Right atrium auricular region (tissue), 2 donors: ENCODE data around the gene KCNAB1. TPM values are rescaled to one million over a fixed set of nuclear protein-coding genes. Genes with fewer than 3 reads are reported as not detected.

Experiments used
- DNase-seq: peaks from one replicate; pipeline ENCODE4 v3.0.0-alpha.2; 2019; ENCODE audit warnings: low spot score
- H3K27ac ChIP-seq, 2 donors: fragments of 200-600 bp; sonication (generic); 1 replicate in 1 of 2; 2 replicates in 1 of 2; pipeline ENCODE4 v1.5.1; 2016 to 2019
- H3K27me3 ChIP-seq, 2 donors: fragments of 200-600 bp; sonication (generic); one replicate each; pipeline versions ENCODE4 v1.5.1 to v1.6.0; 2017 to 2019
- H3K36me3 ChIP-seq: fragments of 200-600 bp; sonication (generic); one replicate; pipeline ENCODE4 v1.5.1; 2016
- H3K4me1 ChIP-seq, 2 donors: fragments of 200-600 bp; sonication (generic); one replicate each; pipeline versions ENCODE4 v1.5.1 to v1.6.0; 2017 to 2019
- H3K4me3 ChIP-seq, 2 donors: fragments of 200-600 bp; sonication (generic); 1 replicate in 1 of 2; 2 replicates in 1 of 2; pipeline ENCODE4 v1.5.1; 2017 to 2019; ENCODE audit warnings: mild to moderate bottlenecking in 1 of 2, moderate library complexity in 1 of 2
- H3K9me3 ChIP-seq, 2 donors: fragments of 200-600 bp; sonication (generic); one replicate each; pipeline ENCODE4 v1.5.1; 2019
- CTCF ChIP-seq, 2 donors: fragments of 200-600 bp; sonication (generic); IDR thresholded peaks; one replicate each; pipeline ENCODE4 v1.5.1; 2019; ENCODE audit warnings: antibody characterized with exemption in 2 of 2
- total RNA-seq, 2 donors: library from RNA; depleted of rRNA; stranded (reverse); fragments of >200 nt; gene quantifications; one replicate each; pipeline ENCODE4 v1.1.0, GENCODE V29; 2016

KCNAB1 gene
- total RNA-seq, 2 donors from 2014 or later = 2.0 to 3.2 TPM

GRCh38 chr3:156201411-156202405 lies 81.3 kb downstream of the KCNAB1 start:
- Histone ChIP-seq H3K9me3 (no peaks in the 10 kb centered on the region), H3K4me1 (no peaks in the 10 kb centered on the region), H3K4me3 (no peak overlapping the region), H3K36me3 (no peaks in the 10 kb centered on the region), H3K27me3 (no peaks in the 10 kb centered on the region), H3K27ac (no peak overlapping the region)
- TF ChIP-seq CTCF (IDR thresholded peaks at IDR 0.05) = no peak
- DNase-seq = no peak

- peaks cover 0 to 22% of the 10 kb centered on the region in 2 donors for H3K4me1 ChIP-seq
- no peak for TF ChIP-seq CTCF (IDR thresholded peaks at IDR 0.05)
- DNase-seq = no peak
These were observed 85.8 kb downstream of the KCNAB1 start for GRCh38 chr3:156206157-156206556.

GRCh38 chr3:156207802-156208685 lies 87.7 kb downstream of the KCNAB1 start:
- no peak for TF ChIP-seq CTCF (IDR thresholded peaks at IDR 0.05)
- no peaks in the 10 kb centered on the region for H3K9me3 ChIP-seq
- H3K4me1 ChIP-seq = peaks cover 0 to 22% of the 10 kb centered on the region in 2 donors
- H3K36me3 ChIP-seq = no peaks in the 10 kb centered on the region
- no peak overlapping the region for H3K27ac ChIP-seq
- no peaks in the 10 kb centered on the region for H3K27me3 ChIP-seq
- H3K4me3 ChIP-seq = no peak overlapping the region
- no peak for DNase-seq

More at GRCh38 chr3:156206157-156206556, 85.8 kb downstream of the KCNAB1 start:
- Histone ChIP-seq H3K9me3 (no peaks in the 10 kb centered on the region), H3K36me3 (no peaks in the 10 kb centered on the region), H3K27me3 (no peaks in the 10 kb centered on the region), H3K4me3 (no peak overlapping the region), H3K27ac (no peak overlapping the region)

- no peaks in the 10 kb centered on the region for H3K36me3 ChIP-seq
- DNase-seq = no peak
- no peak overlapping the region for H3K27ac ChIP-seq
These were observed 89.4 kb downstream of the KCNAB1 start for GRCh38 chr3:156209631-156210335.

More at GRCh38 chr3:156209631-156210335, 89.4 kb downstream of the KCNAB1 start:
- TF ChIP-seq CTCF (IDR thresholded peaks at IDR 0.05) = no peak
- Histone ChIP-seq H3K4me1 (peaks cover 0 to 22% of the 10 kb centered on the region in 2 donors), H3K9me3 (no peaks in the 10 kb centered on the region), H3K27me3 (no peaks in the 10 kb centered on the region), H3K4me3 (no peak overlapping the region)
